CD4-positive, CD25-positive, alpha-beta regulatory T cell (primary cell): ENCODE measurements around the gene NXPH2. TPM values are rescaled to one million over a fixed set of nuclear protein-coding genes. Genes with fewer than 3 reads are reported as not detected.

Experiments used
- ATAC-seq, 2 donors: fragments of 150-1000 bp; cut with Tn5 transposase; one replicate each; pipeline ENCODE4 v1.10.0; 2021; ENCODE audit warnings: low read depth in 2 of 2, moderate number of reproducible peaks in 2 of 2, moderate library complexity in 1 of 2
- DNase-seq, 3 donors: peaks; one replicate each; pipeline versions ENCODE4 v3.0.0 to v3.0.0-alpha.2; 2012 to 2022; ENCODE audit warnings: mixed read lengths in 1 of 3
- H3K27ac ChIP-seq: one replicate; pipeline ENCODE4 v1.7.0; 2013; ENCODE audit warnings: mild to moderate bottlenecking, low read length; ENCODE audit not compliant: insufficient read depth, poor library complexity, severe bottlenecking
- H3K27me3 ChIP-seq: one replicate; pipeline ENCODE4 v1.7.0; 2013; ENCODE audit warnings: low read length; ENCODE audit not compliant: control insufficient read depth, insufficient read depth
- H3K36me3 ChIP-seq: one replicate; pipeline ENCODE4 v1.7.0; 2013; ENCODE audit warnings: mild to moderate bottlenecking, low read length, moderate library complexity; ENCODE audit not compliant: control insufficient read depth, insufficient read depth
- H3K4me1 ChIP-seq: 2 replicates; pipeline ENCODE4 v1.7.0; 2013; ENCODE audit warnings: mild to moderate bottlenecking, low read length; ENCODE audit not compliant: insufficient read depth, control insufficient read depth, poor library complexity, severe bottlenecking
- H3K4me3 ChIP-seq: one replicate; pipeline ENCODE4 v1.7.0; 2013; ENCODE audit warnings: low read depth, mild to moderate bottlenecking, low read length, moderate library complexity
- H3K9me3 ChIP-seq, 2 experiments: 1 replicate in 1 of 2; 2 replicates in 1 of 2; pipeline ENCODE4 v1.7.0; 2013; ENCODE audit warnings: low read length in 2 of 2, mild to moderate bottlenecking in 1 of 2, moderate library complexity in 1 of 2; ENCODE audit not compliant: control insufficient read depth in 2 of 2
- H3K27ac Mint-ChIP-seq, 3 donors: one replicate each; pipeline ENCODE4 v1.8.0; 2020 to 2022; ENCODE audit warnings: mild to moderate bottlenecking in 3 of 3, mixed read lengths in 3 of 3, moderate library complexity in 2 of 3
- H3K27me3 Mint-ChIP-seq: one replicate; pipeline ENCODE4 v1.8.0; 2022; ENCODE audit warnings: mild to moderate bottlenecking, mixed read lengths
- H3K36me3 Mint-ChIP-seq: one replicate; pipeline ENCODE4 v1.8.0; 2020; ENCODE audit warnings: mixed read lengths
- H3K4me1 Mint-ChIP-seq, 4 donors: one replicate each; pipeline ENCODE4 v1.8.0; 2020 to 2022; ENCODE audit warnings: mixed read lengths in 4 of 4, mild to moderate bottlenecking in 1 of 4
- H3K4me3 Mint-ChIP-seq, 4 donors: one replicate each; pipeline ENCODE4 v1.8.0; 2020 to 2022; ENCODE audit warnings: mild to moderate bottlenecking in 4 of 4, mixed read lengths in 4 of 4, moderate library complexity in 3 of 4
- H3K9me3 Mint-ChIP-seq, 7 donors: one replicate each; pipeline ENCODE4 v1.8.0; 2020 to 2022; ENCODE audit warnings: mixed read lengths in 7 of 7, mild to moderate bottlenecking in 3 of 7, moderate library complexity in 2 of 7
- polyA plus RNA-seq, 4 donors: library from polyadenylated mRNA; unstranded; fragments of 300-500 nt; fragmentation: Illumina TruSeq; gene quantifications; one replicate each; pipeline ENCODE4 v1.2.3, GENCODE V29; 2021
- total RNA-seq: library from RNA; stranded (reverse); gene quantifications from one replicate; pipeline ENCODE4 v1.2.3, GENCODE V29; 2022

Gene NXPH2
- total and polyA plus RNA-seq, 5 donors from 2014 or later, result not detected

GRCh38 chr2:138727956-138728355 is 52.2 kb downstream of the NXPH2 start:
- H3K27me3 Mint-ChIP-seq, result no peaks in the 10 kb centered on the region
- H3K9me3 Mint-ChIP-seq, result peaks cover 0 to 4% (median 0%) of the 10 kb centered on the region in 7 donors
- Histone ChIP-seq H3K9me3 (no peaks in the 10 kb centered on the region), H3K27ac (no peak overlapping the region), H3K36me3 (no peaks in the 10 kb centered on the region), H3K4me1 (no peaks in the 10 kb centered on the region), H3K4me3 (no peak overlapping the region), H3K27me3 (no peaks in the 10 kb centered on the region)
- H3K4me3 Mint-ChIP-seq, result no peak overlapping the region
- DNase-seq (no peak), ATAC-seq (no peak)
- H3K36me3 Mint-ChIP-seq, result no peaks in the 10 kb centered on the region
- no peaks in the 10 kb centered on the region for H3K4me1 Mint-ChIP-seq
- no peak overlapping the region for H3K27ac Mint-ChIP-seq

- H3K27ac Mint-ChIP-seq, result no peak overlapping the region
- H3K27me3 Mint-ChIP-seq, result no peaks in the 10 kb centered on the region
- Histone ChIP-seq H3K27ac (no peak overlapping the region), H3K4me3 (no peak overlapping the region), H3K36me3 (no peaks in the 10 kb centered on the region), H3K27me3 (no peaks in the 10 kb centered on the region), H3K9me3 (no peaks in the 10 kb centered on the region), H3K4me1 (no peaks in the 10 kb centered on the region)
- ATAC-seq (no peak), DNase-seq (no peak)
- no peak overlapping the region for H3K4me3 Mint-ChIP-seq
- no peaks in the 10 kb centered on the region for H3K4me1 Mint-ChIP-seq
- H3K9me3 Mint-ChIP-seq, result no peaks in the 10 kb centered on the region
- no peaks in the 10 kb centered on the region for H3K36me3 Mint-ChIP-seq
Observed at GRCh38 chr2:138726681-138727080, 53.5 kb downstream of the NXPH2 start.

GRCh38 chr2:138724729-138725459 is 55.3 kb downstream of the NXPH2 start:
- H3K27ac ChIP-seq, result no peak overlapping the region
- H3K4me3 ChIP-seq, result no peak overlapping the region
- H3K4me1 ChIP-seq, result no peaks in the 10 kb centered on the region
- Mint-ChIP-seq H3K9me3 (no peaks in the 10 kb centered on the region), H3K27ac (no peak overlapping the region), H3K4me3 (no peak overlapping the region), H3K4me1 (no peaks in the 10 kb centered on the region), H3K36me3 (no peaks in the 10 kb centered on the region), H3K27me3 (no peaks in the 10 kb centered on the region)
- no peak for ATAC-seq
- H3K27me3 ChIP-seq, result no peaks in the 10 kb centered on the region
- H3K9me3 ChIP-seq, result no peaks in the 10 kb centered on the region
- no peak for DNase-seq
- H3K36me3 ChIP-seq, result no peaks in the 10 kb centered on the region

- Mint-ChIP-seq H3K27me3 (no peaks in the 10 kb centered on the region), H3K27ac (no peak overlapping the region), H3K9me3 (no peaks in the 10 kb centered on the region), H3K4me1 (no peaks in the 10 kb centered on the region), H3K4me3 (no peak overlapping the region), H3K36me3 (no peaks in the 10 kb centered on the region)
- Histone ChIP-seq H3K36me3 (no peaks in the 10 kb centered on the region), H3K4me3 (no peak overlapping the region), H3K4me1 (no peaks in the 10 kb centered on the region), H3K9me3 (no peaks in the 10 kb centered on the region), H3K27me3 (no peaks in the 10 kb centered on the region), H3K27ac (no peak overlapping the region)
- DNase-seq (no peak), ATAC-seq (no peak)
Observed at GRCh38 chr2:138724327-138724726, 55.9 kb downstream of the NXPH2 start.

GRCh38 chr2:138723196-138723987 is 56.8 kb downstream of the NXPH2 start:
- no peak overlapping the region for H3K27ac ChIP-seq
- no peaks in the 10 kb centered on the region for H3K27me3 ChIP-seq
- Mint-ChIP-seq H3K4me3 (no peak overlapping the region), H3K4me1 (no peaks in the 10 kb centered on the region), H3K9me3 (no peaks in the 10 kb centered on the region), H3K27me3 (no peaks in the 10 kb centered on the region), H3K36me3 (no peaks in the 10 kb centered on the region), H3K27ac (no peak overlapping the region)
- ATAC-seq (no peak), DNase-seq (no peak)
- no peaks in the 10 kb centered on the region for H3K4me1 ChIP-seq
- no peaks in the 10 kb centered on the region for H3K36me3 ChIP-seq
- H3K4me3 ChIP-seq, result no peak overlapping the region
- no peaks in the 10 kb centered on the region for H3K9me3 ChIP-seq

GRCh38 chr2:138722316-138722715 is 57.9 kb downstream of the NXPH2 start:
- Histone ChIP-seq H3K9me3 (no peaks in the 10 kb centered on the region), H3K4me1 (no peaks in the 10 kb centered on the region), H3K4me3 (no peak overlapping the region), H3K36me3 (no peaks in the 10 kb centered on the region), H3K27ac (no peak overlapping the region), H3K27me3 (no peaks in the 10 kb centered on the region)
- no peak overlapping the region for H3K4me3 Mint-ChIP-seq
- H3K27me3 Mint-ChIP-seq, result no peaks in the 10 kb centered on the region
- no peaks in the 10 kb centered on the region for H3K4me1 Mint-ChIP-seq
- DNase-seq, result no peak
- no peaks in the 10 kb centered on the region for H3K9me3 Mint-ChIP-seq
- H3K27ac Mint-ChIP-seq, result no peak overlapping the region
- ATAC-seq, result no peak
- no peaks in the 10 kb centered on the region for H3K36me3 Mint-ChIP-seq

GRCh38 chr2:138720035-138720838 is 60.0 kb downstream of the NXPH2 start:
- ATAC-seq (no peak), DNase-seq (no peak)
- Mint-ChIP-seq H3K36me3 (no peaks in the 10 kb centered on the region), H3K4me3 (no peak overlapping the region), H3K27me3 (peaks cover 6% of the 10 kb centered on the region), H3K9me3 (no peaks in the 10 kb centered on the region), H3K27ac (no peak overlapping the region), H3K4me1 (no peaks in the 10 kb centered on the region)
- no peak overlapping the region for H3K27ac ChIP-seq
- no peaks in the 10 kb centered on the region for H3K36me3 ChIP-seq
- no peaks in the 10 kb centered on the region for H3K27me3 ChIP-seq
- H3K4me1 ChIP-seq, result no peaks in the 10 kb centered on the region
- H3K4me3 ChIP-seq, result no peak overlapping the region
- no peaks in the 10 kb centered on the region for H3K9me3 ChIP-seq
